VCaP (cell line): ENCODE measurements around the gene PHF21A.

Source experiments
- H3K27ac ChIP-seq: fragments of 450-650 bp; 2 replicates; pipeline ENCODE4 v1.5.1; 2017
- TF ChIP-seq, protein P1 (sequence below): fragments of 450-650 bp; conservative IDR thresholded peaks from 2 replicates; pipeline ENCODE4 v1.5.1; 2017; ENCODE audit warnings: mild to moderate bottlenecking, moderate library complexity

PHF21A gene

DNA sequence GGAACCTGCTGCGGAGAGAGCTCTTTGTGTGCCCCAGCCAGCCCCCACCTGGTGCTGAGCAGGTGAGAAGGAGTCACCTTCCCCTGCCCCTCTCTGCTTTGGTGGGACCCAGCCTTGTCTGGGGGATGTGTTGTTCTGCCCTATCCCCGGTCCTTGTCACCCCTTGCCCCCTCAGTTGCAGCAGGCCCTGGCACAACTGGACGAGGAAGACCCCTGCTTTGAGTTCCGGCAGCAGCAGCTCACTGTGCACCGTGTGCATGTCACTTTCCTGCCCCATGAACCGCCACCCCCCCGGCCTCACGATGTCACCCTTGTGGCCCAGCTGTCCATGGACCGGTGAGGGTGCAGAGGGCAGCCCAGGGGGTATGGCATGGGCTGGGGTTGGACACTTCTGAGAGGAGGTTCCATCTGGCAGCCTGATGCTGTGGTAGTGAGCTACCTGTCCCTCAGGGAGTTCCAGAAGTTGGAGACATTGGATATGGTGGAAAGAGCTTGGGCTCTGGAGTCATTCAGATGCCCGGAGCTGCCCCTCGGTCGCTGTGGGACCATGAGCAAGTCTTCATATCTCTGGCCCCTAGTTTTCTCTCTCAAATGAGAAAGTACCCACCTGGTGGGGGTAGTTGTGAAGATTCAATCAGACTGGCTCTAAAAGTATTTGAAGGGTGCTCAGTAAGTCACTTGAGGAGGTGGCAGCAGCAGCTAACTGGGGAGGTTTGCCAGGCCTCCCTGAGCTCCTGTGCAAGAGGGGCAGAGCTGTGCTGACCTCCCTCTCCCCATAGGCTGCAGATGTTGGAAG lies 194.5 kb downstream of the PHF21A start:
- no peak overlapping the region for H3K27ac ChIP-seq
- TF ChIP-seq, protein P1, sequence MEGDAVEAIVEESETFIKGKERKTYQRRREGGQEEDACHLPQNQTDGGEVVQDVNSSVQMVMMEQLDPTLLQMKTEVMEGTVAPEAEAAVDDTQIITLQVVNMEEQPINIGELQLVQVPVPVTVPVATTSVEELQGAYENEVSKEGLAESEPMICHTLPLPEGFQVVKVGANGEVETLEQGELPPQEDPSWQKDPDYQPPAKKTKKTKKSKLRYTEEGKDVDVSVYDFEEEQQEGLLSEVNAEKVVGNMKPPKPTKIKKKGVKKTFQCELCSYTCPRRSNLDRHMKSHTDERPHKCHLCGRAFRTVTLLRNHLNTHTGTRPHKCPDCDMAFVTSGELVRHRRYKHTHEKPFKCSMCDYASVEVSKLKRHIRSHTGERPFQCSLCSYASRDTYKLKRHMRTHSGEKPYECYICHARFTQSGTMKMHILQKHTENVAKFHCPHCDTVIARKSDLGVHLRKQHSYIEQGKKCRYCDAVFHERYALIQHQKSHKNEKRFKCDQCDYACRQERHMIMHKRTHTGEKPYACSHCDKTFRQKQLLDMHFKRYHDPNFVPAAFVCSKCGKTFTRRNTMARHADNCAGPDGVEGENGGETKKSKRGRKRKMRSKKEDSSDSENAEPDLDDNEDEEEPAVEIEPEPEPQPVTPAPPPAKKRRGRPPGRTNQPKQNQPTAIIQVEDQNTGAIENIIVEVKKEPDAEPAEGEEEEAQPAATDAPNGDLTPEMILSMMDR, result no peak

DNA sequence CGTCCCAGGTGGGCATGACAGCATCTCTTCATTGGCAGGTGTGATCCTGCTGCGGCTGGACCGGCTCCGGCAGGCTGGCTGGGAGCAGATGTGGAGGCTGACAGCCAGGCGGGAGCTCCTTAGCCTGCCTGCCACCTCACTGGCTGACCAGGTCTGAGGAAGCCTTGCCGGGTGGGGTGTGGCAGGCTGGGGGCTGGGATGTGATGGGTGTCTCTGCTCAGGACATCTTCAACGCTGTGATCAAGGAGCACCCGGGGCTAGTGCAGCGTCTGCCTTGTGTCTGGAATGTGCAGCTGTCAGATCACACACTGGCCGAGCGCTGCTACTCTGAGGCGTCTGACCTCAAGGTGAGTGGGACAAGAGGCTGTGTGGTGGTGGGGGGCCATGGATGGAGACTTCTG lies 195.3 kb downstream of the PHF21A start:
- no peak overlapping the region for H3K27ac ChIP-seq
- TF ChIP-seq, protein P1, result no peak

DNA sequence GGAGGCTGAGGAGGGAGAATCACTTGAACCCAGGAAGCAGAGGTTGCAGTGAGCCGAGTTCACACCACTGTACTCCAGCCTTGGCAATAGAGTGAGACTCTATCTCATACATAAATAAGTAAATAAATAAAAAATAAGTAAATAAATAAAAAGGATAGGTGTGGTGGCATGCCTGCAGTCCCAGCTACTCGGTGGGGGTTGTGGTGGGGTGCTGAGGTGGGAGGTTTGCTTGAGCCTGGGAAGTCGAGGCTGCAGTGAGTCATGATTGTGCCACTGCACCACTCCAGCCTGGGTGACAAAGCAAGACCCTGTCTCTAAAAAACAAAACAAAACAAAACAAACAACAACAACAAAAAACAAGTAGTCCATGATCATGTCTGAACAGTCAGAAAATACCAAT lies 195.7 kb downstream of the PHF21A start:
- H3K27ac ChIP-seq, result no peak overlapping the region
- TF ChIP-seq, protein P1, result no peak

DNA sequence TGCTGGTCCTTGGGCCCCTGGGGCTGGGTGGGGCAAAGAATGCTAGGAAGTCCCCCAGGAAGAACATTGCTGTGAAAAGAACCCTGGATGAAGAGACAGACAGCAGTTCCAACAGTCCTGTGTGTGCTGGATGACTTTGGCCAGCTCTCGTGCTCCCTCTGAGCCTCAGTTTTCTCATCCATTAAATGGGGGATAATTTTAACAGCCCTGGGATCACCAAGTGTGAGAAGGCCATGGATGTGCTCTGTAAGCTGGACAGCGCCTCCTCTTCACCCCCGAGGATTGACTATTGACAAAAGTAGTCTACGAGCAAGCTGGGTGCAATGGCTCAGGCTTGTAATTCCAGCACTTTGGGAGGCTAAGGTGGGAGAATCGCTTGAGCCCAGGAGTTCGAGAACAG lies 196.3 kb downstream of the PHF21A start:
- no peak overlapping the region for H3K27ac ChIP-seq
- TF ChIP-seq, protein P1, result no peak

DNA sequence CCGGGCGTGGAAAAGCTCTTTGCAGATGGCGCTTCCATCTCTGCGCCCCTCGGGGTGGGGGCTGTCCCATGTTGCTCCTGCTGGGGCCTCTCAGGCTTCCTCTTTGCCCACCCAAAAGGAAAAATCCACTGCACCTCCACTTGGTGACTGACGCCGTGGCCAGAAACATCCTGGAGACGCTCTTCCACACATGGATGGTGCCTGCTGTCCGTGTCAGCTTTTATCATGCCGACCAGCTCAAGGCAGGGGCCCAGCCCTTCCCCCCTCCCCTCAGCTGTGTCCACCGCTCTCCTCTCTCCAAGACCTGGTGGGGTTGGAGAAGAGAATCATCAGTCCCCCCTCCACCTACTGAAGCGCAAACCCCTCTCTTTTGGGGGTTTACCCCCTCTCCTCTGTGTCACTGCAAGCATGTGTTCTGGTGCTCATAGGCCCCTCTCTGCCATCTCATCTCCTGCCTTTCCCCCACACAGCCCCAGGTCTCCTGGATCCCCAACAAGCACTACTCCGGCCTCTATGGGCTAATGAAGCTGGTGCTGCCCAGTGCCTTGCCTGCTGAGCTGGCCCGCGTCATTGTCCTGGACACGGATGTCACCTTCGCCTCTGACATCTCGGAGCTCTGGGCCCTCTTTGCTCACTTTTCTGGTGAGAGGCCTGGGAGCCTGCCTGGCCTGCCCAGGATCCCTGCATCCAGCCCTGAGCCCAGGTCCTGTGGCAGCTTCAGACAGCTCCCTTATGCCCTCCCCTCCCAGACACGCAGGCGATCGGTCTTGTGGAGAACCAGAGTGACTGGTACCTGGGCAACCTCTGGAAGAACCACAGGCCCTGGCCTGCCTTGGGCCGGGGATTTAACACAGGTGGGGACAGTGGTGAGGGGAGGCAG lies 197.0 kb downstream of the PHF21A start:
- H3K27ac ChIP-seq, result peak overlapping the region; percentile 99; the same call in 1 of the 2 replicates
- TF ChIP-seq, protein P1, result no peak

DNA sequence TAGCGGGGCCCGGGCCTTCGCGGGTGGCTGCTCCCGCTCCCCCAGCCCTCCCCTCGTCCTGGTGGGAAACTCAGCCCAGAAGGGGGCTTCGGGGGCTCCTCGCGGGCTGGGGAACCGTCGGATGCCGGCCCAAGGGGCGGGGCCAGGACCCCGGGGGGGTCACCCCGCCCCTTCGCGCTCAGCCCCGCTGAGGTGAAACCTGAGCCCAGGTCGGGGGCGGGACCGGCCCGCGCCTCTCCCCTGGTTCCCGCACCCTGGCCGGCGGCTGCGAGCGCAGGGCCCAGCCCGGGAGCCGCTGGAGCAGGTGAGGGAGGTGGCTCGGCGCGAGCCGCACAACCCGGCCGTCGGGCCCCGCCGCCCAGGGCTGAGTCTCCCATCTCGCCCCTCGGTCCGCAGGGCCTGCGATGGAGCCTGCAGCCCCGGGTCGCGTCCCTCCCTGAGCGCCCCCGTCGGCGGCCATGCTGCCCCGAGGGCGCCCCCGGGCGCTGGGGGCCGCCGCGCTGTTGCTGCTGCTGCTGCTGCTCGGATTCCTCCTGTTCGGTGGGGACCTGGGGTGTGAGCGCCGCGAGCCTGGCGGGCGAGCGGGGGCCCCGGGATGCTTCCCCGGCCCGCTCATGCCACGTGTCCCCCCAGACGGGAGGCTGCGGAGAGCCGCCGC lies 198.7 kb downstream of the PHF21A start, which contains the start of gene LARGE2:
Gene LARGE2 (plus strand): TSS at position 232 of the 658 bp plus-strand sequence. CDS start 227 bp downstream, at position 459.
- peak within 1 kb of the TSS; percentile 99 for H3K27ac ChIP-seq
- TF ChIP-seq, protein P1, result no peak
